GM18858 (cell line): ENCODE data around the gene GPNMB.
A peak's percentile ranks its signal among the peaks of the same experiment; 100 is the strongest.
"Not testable (repeated sequence)": the region's sequence is repeated elsewhere in the genome, so short reads cannot be mapped to it uniquely, and the experiment has no call there.

Experiments used
- ATAC-seq: cut with Tn5 transposase; IDR thresholded peaks from one replicate; pipeline ENCODE4 v1.9.1; 2021; ENCODE audit not compliant: unreplicated experiment

The GPNMB gene

DNA sequence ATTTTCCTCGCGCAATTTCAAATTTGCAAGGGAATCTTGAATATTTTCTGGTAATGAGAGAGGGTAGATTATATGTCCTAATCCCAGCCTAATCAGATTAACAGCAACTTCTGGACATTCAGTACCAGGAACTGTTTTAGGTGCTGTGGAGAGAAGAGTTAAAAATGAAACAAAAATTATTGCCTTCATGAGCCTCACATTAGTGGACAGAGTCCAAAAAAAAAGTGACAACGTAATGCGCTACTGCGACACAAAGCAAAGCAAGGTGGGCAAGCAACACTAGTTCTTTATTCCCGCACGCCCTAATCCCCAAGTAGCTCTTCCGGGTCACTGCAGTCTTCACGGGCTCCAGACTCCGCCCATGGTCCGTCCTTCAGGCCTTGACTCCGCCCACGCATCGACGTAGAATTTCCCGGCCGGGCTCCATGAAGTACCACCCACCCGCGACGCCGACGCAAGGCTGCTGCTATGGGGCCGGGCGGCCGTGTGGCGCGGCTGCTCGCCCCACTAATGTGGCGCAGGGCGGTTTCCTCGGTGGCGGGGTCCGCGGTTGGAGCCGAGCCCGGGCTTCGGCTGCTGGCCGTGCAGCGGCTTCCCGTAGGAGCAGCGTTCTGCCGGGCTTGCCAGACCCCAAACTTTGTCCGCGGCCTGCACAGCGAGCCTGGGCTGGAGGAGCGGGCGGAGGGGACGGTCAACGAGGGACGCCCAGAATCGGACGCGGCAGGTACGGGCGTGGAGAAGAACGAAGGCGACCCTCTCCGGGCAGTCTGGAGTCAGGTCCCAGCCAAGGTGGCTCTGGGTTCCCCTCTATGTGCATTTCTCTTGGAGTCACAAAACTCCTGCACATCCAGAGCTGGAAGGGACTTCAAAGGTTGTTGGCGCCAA, 52.6 kb downstream of the GPNMB start, which contains the start of gene MALSU1:
Gene MALSU1 (plus strand): TSS at position 455 of the 885 bp plus-strand sequence. CDS start 14 bp downstream, at position 469.
- peak; percentile 98 for ATAC-seq

DNA sequence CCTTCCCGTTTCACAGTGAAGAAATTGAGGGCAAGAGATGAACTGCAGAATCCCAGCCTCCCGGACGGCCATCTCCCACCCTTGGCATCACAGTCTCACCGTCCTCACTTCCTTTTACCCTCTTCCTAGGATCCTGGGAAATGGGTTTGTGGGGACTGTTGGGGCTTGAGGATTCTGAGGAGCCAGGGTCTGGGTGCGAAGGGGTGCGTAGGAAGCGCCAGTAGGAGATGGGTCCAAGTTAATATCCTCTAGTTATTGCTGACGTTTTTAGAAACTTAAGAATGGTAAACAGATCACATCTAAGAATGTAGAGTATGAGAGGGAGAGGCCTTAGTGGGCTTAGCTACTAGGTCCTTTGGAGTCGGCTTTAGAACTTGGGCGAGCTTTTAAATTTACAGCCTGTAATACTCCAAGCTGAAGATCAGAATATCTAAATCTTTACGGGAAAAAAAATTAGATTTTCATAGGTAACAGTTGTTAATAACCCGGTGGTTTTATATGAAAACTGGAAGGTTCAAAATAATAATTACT, 53.3 kb downstream of the GPNMB start:
- no peak for ATAC-seq

DNA sequence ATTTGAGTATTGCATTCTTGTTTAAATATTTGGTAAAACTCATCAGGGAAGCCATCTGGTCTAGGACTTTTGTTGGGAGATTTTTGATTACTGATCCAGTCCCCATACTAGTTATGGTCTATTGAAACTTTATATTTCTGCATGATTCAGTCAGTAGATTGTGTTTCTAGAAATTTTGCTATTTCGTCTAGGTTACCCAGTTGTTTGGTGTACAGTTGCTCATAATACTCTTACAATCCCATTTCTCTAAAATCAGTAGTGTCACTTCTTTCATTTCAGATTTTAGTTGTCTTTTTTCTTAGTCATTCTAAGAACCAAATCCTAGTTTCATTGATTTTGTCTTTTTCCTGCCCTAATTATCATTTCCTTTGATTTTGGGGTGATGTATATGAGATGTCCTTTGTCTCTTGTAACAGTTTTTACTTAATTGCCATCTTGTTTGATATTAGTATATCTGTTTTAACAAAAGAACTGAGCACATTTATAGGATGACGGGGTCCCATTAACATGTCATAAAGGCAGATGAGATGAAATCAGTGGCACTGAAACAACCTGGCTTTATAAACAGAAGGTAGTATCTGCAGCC, 60.5 kb downstream of the GPNMB start:
- no peak for ATAC-seq

DNA sequence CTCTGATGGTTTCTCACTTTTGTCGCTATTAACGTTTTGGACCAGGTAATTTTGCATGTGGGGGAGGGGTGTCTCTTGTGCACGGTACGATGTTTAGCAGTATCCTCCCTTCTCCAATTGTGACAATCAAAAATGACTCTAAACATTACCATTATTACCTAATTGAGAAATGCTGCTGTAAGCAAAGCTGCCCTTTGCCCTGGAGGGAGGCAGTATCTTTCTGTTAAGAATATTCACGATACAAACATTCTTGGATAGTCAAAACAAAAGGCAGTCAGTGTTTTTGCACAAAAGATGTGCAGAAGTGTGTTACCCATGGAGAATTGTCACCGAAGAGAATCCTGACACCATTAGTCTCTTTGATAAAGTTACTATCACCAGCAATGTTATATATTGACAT, 62.2 kb downstream of the GPNMB start:
- no peak for ATAC-seq

DNA sequence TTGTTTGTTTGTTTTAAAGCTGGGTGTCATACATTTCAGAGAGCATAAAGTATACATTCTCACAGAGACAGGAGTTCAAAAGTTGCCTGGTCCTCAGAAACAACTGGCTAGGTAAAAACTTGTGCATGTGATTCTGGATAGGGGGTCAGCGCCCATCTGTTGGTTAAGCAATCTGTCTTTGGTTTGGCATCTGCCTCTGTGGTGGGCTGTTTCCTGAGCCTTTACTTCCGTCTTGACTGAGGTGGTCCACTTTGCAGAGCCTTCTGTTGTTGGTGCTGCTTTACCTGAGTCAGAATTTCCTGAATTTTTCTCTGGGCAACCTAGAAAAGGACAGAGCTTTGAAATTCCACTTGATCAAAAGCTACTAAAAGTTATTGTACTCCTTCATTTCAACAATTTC, 65.6 kb downstream of the GPNMB start:
- ATAC-seq: not testable (repeated sequence)

DNA sequence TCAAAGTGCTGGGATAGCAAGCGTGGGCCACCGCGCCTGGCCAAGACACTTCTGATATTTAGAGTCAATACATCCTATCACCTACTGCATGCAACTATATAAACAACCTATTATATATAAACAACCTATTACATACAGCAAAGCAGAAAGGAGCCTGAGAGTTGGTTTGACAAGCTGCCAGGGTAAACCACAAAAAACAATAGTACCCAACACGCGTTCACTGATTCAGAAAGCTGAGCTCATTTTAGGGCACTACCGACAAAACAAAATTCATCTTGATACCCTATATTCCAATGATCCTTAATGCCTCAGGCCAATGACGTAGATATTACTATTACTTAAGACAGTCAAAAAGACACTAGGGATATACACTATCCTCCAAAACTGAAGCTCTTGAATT, 68.8 kb downstream of the GPNMB start:
- no peak for ATAC-seq
